HG02885 (cell line): ENCODE measurements around the gene RALGAPB.

Experiments used
- ATAC-seq: cut with Tn5 transposase; IDR thresholded peaks from one replicate; pipeline ENCODE4 v1.9.1; 2021; ENCODE audit warnings: mild to moderate bottlenecking; ENCODE audit not compliant: unreplicated experiment, poor library complexity

RALGAPB gene

DNA sequence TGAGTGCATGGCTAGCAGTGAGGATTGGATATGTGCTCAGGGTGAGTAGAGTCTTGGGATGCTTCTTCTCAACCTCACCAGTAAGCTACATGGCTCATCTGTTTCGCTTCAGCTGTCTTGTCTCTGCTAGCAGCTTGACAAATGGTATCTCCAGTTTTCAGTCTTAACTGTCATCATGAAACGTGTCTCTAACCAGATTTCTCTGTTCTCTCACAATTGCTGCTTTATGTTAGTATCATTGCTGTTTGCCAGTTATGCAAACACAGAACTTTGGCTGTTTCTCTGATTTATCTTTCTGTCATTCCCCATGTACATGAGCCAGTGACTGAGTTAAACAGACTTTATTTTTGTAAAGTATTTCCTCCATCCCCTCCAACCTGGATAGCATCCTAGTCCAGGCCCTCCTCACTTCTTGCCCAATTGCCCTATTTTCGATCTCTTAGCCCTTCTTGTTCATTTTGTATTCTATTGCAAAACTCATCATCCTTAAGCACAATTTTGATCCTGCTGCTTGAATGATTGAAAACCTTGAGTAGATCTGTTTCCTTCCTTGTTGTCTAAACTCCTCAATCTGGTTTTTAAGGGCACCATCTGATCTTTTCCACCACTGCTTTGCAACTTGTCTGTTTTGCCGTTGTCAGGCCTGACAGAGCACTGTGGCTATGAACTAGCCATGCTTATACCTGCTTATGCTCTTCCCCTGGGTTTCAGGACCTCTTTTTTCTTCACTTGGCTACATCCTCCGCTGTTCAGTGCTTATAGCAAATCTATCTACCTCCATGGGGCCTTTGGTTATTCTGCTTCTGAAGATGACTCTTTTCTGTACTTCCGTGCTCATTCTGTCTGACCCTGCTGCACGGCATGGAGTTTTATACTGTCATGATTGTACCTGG lies 70.6 kb downstream of the RALGAPB start:
- no peak for ATAC-seq

GRCh38 chr20:38545771-38546170 lies 73.1 kb downstream of the RALGAPB start:
- ATAC-seq, result no peak

DNA sequence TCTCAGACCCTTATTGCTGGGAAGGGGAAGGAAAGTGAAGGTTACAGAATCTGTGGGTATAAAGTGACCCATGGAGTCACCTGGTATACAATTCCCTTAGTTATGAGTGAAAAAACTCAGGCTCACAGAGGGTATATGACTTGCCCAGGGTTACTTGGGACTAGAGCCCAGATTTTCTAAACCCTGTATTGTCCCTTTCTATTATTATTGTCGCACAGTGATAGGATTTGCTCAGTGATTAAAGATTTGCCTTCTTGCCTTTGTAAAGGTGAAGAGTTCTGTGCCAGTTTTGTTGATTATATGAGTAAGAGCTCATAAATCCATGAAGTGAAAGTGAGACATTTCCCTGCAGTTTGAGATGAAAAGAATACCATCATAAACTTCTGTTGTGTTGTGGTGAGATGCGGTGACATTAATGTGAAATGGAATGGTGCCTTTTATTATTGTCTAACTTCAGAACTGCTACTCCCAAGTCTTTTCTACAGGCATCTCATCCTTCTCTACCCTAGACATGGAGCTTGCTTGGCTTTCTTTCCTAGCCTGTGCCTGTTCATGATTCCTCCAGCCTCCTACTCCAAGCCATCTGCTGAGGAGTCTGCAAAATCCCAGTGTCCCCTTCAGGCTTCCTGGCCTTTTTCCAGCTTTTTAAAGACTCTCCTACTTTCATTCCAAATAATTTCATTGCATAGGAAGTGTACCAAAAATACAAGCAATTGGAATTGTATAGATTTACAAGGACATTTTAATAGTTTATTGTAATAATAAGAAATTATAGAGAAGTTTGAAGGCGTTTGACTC lies 74.8 kb downstream of the RALGAPB start:
- ATAC-seq, result no peak

DNA sequence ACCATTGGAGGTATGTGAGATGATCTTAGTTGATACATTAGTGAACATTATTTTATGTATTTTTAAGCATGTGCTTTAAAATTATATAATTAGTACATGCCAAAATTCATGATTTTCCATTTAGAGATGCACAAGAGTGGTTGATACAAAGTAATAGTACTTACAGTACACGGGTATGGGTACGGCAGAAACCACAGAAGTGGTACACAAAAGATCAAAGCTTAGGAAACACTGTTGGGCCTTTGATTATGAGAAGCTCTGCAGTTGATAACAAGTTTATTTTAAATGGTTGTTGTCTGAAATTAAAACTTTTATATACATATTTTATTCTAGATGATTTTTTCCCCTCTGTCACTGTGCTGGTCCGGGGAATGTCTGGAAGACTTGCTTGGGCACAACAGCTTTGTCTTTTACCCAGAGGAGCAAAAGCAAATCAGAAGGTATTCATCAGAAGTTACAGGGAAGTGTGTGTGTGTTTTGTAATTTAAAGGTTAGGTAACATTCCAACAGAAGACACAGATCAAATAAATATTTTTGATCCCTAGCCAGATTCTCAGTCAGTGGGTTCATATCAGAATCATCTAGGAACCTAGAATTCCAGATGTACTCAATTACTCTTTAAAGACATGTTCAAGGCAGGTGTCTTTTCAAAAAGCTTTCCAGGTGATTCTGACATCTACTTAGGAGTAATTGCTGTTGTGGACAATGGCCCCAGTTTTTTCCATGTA lies 75.9 kb downstream of the RALGAPB start:
- ATAC-seq, result no peak

- ATAC-seq, result no peak
These were observed 77.6 kb downstream of the RALGAPB start for GRCh38 chr20:38550274-38550673.

- ATAC-seq, result no peak
These were observed 78.5 kb downstream of the RALGAPB start for GRCh38 chr20:38551056-38551626.

GRCh38 chr20:38554986-38555385 lies 82.3 kb downstream of the RALGAPB start:
- ATAC-seq, result no peak

GRCh38 chr20:38555395-38555794 lies 82.8 kb downstream of the RALGAPB start:
- ATAC-seq, result no peak

GRCh38 chr20:38557174-38557573 lies 84.5 kb downstream of the RALGAPB start:
- no peak for ATAC-seq

DNA sequence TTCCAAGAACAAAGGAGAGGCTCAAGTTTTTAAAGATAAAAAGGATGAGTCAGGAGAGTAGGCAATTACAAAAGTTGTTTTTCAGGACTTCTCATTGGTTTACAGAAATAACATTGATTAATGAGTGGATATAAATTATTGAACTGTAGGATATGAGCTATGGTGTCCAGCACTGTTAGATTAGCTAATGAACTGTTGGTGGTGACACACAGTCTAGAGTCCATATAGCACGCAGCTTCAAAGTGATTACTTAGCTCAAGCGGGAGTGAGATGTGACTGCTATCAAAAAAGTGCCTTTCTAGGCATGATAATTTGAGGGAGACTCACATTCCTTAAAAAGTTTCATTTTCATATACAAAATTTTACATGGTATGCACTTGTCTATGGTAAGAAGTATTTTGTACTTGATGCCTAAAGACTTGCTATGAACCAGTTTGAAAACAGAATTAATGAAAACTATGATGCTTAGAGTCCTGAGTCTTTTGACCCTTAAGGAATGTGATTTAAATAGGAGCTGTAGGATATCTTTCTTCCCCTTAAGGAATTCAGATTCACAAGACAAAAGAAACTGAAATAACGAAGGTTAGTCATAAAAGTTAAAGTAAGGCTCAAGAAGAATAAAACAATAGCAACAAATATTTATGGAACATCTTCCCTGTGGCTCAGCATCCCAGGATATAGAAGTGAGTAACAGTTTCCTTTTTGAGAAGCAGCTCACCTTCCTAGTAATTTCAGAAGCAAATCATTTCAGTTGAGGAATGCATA lies 86.1 kb downstream of the RALGAPB start:
- ATAC-seq, result no peak

DNA sequence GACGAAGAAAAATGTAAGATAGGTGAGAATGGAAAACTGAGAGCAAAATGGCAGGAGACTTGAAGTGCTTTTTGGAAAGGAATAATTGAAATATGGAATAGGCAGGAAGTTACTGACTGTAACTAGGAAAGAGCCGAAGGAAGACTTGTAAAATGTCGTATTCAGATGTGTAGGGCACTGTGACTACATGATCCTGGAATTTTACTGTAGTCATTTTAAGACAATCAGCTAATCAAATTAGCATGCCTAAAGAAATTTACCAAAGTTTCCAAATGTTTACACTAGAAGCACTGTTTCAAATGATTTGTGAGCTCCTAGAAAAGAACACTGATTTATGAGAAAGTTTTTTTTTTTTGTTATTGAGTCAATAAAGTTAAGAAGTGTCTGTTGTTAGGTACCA lies 87.1 kb downstream of the RALGAPB start:
- ATAC-seq, result no peak

- ATAC-seq, result no peak
These were observed 91.3 kb downstream of the RALGAPB start for GRCh38 chr20:38563802-38564431.

DNA sequence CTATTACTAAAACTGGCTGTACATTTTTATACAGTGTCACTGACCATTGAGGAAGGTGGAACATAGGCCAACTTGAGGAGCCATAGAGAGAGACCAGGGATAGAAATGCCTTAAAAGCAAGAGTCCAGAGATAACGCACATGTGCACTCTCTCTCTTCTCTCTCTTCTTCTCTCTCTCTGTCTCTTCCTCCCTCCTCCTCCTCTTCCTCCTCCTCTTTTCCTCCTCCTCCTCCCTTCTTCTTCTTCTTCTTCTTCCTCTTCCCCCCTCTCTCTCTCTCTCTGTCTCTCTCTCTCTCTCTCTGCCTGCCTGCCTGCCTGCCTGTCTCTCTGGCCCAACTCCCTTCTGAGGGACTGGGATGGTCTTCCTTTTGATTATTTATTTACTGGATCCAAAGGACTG lies 92.0 kb downstream of the RALGAPB start:
- ATAC-seq, result no peak

- no peak for ATAC-seq
These were observed 93.5 kb downstream of the RALGAPB start for GRCh38 chr20:38566036-38566598.

DNA sequence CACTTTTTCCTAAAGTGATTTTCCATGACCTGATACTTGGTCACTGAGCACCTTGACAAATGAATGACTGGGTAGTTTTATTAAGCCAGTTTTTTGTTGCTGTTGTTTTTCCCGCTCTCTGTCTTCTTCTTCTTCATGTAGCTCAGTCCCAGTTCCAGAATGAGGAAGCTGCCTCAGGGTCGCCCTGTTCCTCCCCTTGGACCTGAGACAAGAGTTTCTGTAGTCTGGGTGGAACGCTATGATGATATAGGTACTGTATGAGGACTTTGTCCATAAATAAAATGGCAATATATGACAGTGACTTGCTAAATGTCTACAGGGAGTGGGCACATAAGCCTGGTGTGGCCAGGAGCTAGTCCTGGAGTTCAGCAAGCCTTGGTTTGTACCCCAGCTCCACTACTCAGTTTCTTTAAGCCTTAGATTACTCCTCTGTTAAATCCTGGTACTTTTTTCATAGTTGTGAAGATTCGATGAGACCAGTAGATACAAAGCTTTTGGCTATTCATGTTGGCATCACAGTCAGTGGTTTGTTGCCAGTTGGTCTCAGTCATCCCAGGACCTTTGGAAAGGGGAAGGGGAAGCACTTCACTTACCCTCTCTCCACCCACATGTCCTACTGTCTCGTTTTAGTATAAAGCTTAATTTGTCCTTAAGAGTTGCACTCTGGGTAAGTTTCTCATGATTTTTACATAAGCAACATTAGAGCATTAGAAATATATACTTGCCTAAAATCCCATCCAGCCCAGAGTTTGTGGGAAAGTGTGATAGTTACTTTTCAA lies 97.3 kb downstream of the RALGAPB start:
- ATAC-seq, result no peak

DNA sequence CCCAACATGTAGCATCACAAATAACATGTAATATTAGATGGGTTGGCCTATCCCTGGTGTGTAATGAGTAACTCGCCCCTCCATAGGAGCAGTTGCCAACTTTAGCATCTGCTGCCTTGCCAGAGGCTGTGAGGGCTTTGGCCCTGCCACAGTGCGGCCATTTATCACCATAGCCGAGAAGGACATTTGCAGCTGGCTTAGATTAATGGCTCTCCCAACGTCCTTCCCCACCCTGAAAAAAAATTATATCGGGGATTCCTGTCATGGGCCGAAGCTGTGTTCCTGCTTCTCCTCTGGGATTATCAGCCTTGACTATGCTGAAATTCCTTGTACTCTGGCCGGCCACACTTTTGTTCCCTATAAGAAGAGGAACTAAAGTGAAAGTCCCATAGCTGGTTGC lies 100.8 kb downstream of the RALGAPB start:
- ATAC-seq, result no peak

DNA sequence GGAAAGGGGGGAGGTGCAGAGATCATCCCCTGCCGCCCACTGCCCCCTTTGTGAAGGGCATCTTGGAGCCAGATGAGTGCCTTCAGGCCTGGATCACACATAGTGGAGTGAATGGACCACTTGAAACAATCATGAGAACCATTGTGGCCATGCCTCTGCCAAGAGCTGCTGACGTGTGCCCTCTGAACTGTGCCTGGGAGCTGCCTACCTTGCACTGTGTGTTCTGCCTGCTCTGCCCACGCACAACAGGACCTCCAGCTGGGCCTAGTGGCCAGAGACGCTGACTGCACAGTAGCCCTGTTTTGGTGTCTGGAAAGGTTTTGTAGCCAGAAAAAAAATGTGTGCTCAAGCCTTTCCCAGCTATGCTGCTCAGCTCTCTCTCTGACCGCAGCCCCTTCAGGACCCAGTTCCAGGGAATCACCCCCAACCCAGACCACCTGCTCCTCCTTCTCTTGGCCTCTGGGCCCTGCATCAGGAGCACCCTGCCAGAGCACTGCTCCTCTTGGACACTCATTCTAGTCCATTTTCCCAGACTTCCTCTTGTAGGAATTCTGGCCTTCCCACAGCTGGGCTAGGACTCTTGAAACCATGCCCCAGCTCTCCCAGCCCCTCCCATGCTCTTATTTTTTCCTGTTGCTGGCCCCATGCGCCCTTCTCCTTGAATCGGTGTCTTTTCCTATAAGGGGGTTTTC lies 106.7 kb downstream of the RALGAPB start:
- ATAC-seq, result no peak

GRCh38 chr20:38579921-38580320 lies 107.3 kb downstream of the RALGAPB start:
- no peak for ATAC-seq
